Measurements from ENCODE around the gene NIPAL4. TPM values are rescaled to one million over a fixed set of nuclear protein-coding genes. Genes with fewer than 3 reads are reported as not detected.

NIPAL4 gene
- total RNA-seq, 1 donor from 2014 or later = 2.8 TPM

DNA sequence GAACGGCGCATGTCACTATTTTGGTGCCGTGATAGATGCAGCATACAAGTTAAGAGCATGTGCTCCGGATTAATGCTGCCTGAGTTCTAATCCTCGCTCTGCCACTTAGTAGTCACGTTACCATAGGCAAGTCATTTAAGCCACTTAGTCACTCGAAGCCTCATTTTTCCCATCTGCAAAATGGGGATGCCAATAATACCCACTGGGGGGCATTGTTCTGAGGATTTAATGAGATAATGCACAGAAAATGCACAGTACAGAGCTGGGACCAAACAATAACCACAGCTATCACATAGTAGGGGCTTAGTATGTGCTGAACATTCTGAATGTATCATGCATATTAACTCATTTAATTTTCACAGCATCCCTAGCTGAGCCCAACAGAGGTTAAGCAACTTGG, 9.1 kb downstream of the NIPAL4 start:
- CTCF ChIA-PET = interaction anchor here (1.0 to 3.6 kb wide), 8 partner anchors 11 to 275 kb away, joined by 3 to 19 read pairs (median 4); partner anchors contain the start of gene LSM11
- H3K27me3 Mint-ChIP-seq = no peaks in the 10 kb centered on the region

DNA sequence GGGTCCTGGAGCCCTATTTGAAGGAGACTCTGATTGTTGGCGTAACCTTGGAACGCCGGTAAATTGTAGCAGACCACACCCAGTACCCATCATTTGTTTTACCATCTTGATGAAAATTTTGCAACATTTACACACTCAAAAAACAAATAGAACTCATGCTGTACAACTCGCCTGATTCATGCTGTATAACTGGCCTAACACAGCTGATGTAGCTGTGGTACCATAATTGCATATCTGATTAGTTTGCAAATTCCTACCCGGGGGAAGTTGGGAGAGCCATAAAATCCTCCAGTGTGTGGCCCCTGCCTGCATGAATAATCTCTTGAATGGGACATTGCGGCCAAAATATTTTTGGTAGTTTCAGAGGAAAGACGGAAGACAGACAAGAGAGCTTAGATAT, 9.7 kb downstream of the NIPAL4 start:
- POLR2A ChIA-PET = interaction anchor here (0.6 to 1.3 kb wide), 2 partner anchors 16 to 177 kb away, joined by 3 to 5 read pairs; no protein-coding TSS in a partner anchor
- no peaks in the 10 kb centered on the region for H3K27me3 Mint-ChIP-seq
- no peaks in the 10 kb centered on the region for H3K9me3 Mint-ChIP-seq
- H3K4me3 Mint-ChIP-seq = no peak overlapping the region
- H3K27ac Mint-ChIP-seq = no peak overlapping the region
- ATAC-seq (ENCODE audit: low read depth) (no peak), DNase-seq (no peak)
- TF ChIP-seq, protein P1, sequence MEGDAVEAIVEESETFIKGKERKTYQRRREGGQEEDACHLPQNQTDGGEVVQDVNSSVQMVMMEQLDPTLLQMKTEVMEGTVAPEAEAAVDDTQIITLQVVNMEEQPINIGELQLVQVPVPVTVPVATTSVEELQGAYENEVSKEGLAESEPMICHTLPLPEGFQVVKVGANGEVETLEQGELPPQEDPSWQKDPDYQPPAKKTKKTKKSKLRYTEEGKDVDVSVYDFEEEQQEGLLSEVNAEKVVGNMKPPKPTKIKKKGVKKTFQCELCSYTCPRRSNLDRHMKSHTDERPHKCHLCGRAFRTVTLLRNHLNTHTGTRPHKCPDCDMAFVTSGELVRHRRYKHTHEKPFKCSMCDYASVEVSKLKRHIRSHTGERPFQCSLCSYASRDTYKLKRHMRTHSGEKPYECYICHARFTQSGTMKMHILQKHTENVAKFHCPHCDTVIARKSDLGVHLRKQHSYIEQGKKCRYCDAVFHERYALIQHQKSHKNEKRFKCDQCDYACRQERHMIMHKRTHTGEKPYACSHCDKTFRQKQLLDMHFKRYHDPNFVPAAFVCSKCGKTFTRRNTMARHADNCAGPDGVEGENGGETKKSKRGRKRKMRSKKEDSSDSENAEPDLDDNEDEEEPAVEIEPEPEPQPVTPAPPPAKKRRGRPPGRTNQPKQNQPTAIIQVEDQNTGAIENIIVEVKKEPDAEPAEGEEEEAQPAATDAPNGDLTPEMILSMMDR (IDR thresholded peaks at IDR 0.05) = no peak
- CTCF ChIA-PET = interaction anchor here (1.0 to 3.6 kb wide), 8 partner anchors 9 to 274 kb away, joined by 3 to 19 read pairs (median 4); partner anchors contain the start of genes LSM11 and NIPAL4
- H3K36me3 Mint-ChIP-seq (ENCODE audit: low read depth) = peaks cover 78% of the 10 kb centered on the region
- intact Hi-C loops (cut with micrococcal nuclease) = loop anchor here (10.0 kb wide), 2 partner anchors 85 to 325 kb away; partner anchors contain the start of gene MED7
- H3K4me1 Mint-ChIP-seq = peaks cover 51% of the 10 kb centered on the region

More for the DNA sequence above, 9.1 kb downstream of the NIPAL4 start:
- POLR2A ChIA-PET = no interaction called here
- intact Hi-C loops (cut with micrococcal nuclease) = no loop called here
- TF ChIP-seq, protein P1 (IDR thresholded peaks at IDR 0.05) = no peak
- H3K27ac Mint-ChIP-seq = no peak overlapping the region
- DNase-seq = no peak
- H3K9me3 Mint-ChIP-seq = no peaks in the 10 kb centered on the region
- H3K4me3 Mint-ChIP-seq = no peak overlapping the region
- H3K4me1 Mint-ChIP-seq = peaks cover 56% of the 10 kb centered on the region
- no peak for ATAC-seq (ENCODE audit: low read depth)
- H3K36me3 Mint-ChIP-seq (ENCODE audit: low read depth) = peaks cover 77% of the 10 kb centered on the region

DNA sequence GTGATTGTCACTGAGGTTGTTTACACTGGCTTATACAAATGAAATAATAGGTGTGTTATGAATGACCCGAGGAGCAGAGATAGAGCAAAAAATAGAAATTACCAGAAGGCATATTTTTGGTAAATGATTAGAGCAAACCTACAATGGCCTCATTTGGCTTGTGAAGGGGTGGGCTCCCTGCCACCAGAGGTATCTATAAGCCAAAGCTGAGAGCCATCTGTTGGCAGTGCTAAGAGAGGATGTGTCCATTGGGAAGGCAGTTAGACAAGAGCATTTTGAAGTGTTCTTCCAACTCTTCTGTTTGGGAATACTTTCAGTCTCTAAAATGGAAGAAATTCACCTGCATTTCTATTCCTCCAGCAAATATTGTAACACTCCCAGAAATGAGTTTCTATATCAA, 10.6 kb downstream of the NIPAL4 start:
- DNase-seq (no peak), ATAC-seq (ENCODE audit: low read depth) (no peak)
- POLR2A ChIA-PET = interaction anchor here (0.5 to 1.5 kb wide), 3 partner anchors 10 to 316 kb away, joined by 3 to 8 read pairs (median 6); no protein-coding TSS in a partner anchor
- H3K36me3 Mint-ChIP-seq (ENCODE audit: low read depth) = peaks cover 83% of the 10 kb centered on the region
- intact Hi-C loops (cut with micrococcal nuclease) = loop anchor here (1.0 to 10.0 kb wide), 3 partner anchors 38 to 326 kb away; partner anchors contain the start of gene MED7
- CTCF ChIA-PET = interaction anchor here (1.3 to 3.6 kb wide), 8 partner anchors 10 to 247 kb away, joined by 3 to 26 read pairs (median 9); partner anchors contain the start of gene NIPAL4
- no peaks in the 10 kb centered on the region for H3K9me3 Mint-ChIP-seq
- H3K27ac Mint-ChIP-seq = no peak overlapping the region
- H3K27me3 Mint-ChIP-seq = no peaks in the 10 kb centered on the region
- TF ChIP-seq, protein P1 (IDR thresholded peaks at IDR 0.05) = no peak
- H3K4me3 Mint-ChIP-seq = no peak overlapping the region
- H3K4me1 Mint-ChIP-seq = peaks cover 48% of the 10 kb centered on the region

DNA sequence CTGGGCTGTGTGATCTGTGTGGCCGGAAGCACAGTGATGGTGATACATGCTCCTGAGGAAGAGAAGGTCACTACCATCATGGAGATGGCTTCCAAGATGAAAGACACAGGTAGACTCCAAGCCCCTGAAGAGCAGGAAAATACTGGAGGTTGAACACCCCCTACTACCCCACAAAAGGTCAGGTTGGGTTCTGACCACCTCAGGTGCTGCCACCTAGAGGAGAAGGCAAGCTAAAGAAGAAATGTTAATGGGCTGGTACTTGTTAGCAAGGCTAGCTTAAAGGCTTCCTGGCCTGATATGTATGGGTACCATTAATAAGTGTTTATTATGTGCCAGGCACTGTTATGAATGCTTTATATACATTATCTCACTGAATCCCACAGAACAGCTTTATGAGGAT, 11.7 kb downstream of the NIPAL4 start:
- Mint-ChIP-seq H3K27me3 (no peaks in the 10 kb centered on the region), H3K27ac (peak overlapping the region; percentile 2), H3K9me3 (no peaks in the 10 kb centered on the region), H3K36me3 (ENCODE audit: low read depth) (peaks cover 81% of the 10 kb centered on the region), H3K4me3 (no peak overlapping the region), H3K4me1 (peaks cover 46% of the 10 kb centered on the region)
- intact Hi-C loops (cut with micrococcal nuclease) = loop anchor here (1.0 to 10.0 kb wide), 3 partner anchors 39 to 327 kb away; partner anchors contain the start of gene MED7
- DNase-seq = no peak
- ChIA-PET CTCF (interaction anchor here (0.5 to 3.6 kb wide), 18 partner anchors 8 to 1755 kb away, joined by 3 to 26 read pairs (median 4); partner anchors contain the start of gene NIPAL4), POLR2A (interaction anchor here (0.8 to 1.5 kb wide), 2 partner anchors 9 to 18 kb away, joined by 4 to 6 read pairs; no protein-coding TSS in a partner anchor)
- ATAC-seq (ENCODE audit: low read depth) = peak; percentile 61
- TF ChIP-seq, protein P1 (IDR thresholded peaks at IDR 0.05) = no peak

Measured in activated B cell treated with CpG ODN at 0.5 μM for 24 hours (primary cell).